Activated CD4-positive, alpha-beta memory T cell treated with anti-CD3 and anti-CD28 coated beads for 36 hours (primary cell): Measurements from ENCODE around the gene CBX3. TPM values are rescaled to one million over a fixed set of nuclear protein-coding genes. Genes with fewer than 3 reads are reported as not detected.
A peak's percentile ranks its signal among the peaks of the same experiment; 100 is the strongest.
"Not testable (repeated sequence)": the region's sequence is repeated elsewhere in the genome, so short reads cannot be mapped to it uniquely, and the experiment has no call there.

Experiments used
- CTCF ChIA-PET: fragments of 350-600 bp; sonication (Branson Sonifier 250); formaldehyde crosslinking; loops from one replicate; lab custom pipeline; 2021; ENCODE audit warnings: antibody characterized with exemption, inconsistent platforms; lab: Charles Lee
- POLR2A ChIA-PET: fragments of 350-600 bp; sonication (Branson Sonifier 250); formaldehyde crosslinking; loops from one replicate; lab custom pipeline; 2021; ENCODE audit warnings: antibody characterized with exemption; lab: Charles Lee
- DNase-seq: peaks from one replicate; pipeline ENCODE4 v3.0.0-alpha.2; 2020
- H3K27ac Mint-ChIP-seq: one replicate; pipeline ENCODE4 v1.8.0; 2021; ENCODE audit warnings: mixed read lengths
- H3K27me3 Mint-ChIP-seq: one replicate; pipeline ENCODE4 v1.8.0; 2021; ENCODE audit warnings: mixed read lengths
- H3K36me3 Mint-ChIP-seq: one replicate; pipeline ENCODE4 v1.8.0; 2021; ENCODE audit warnings: mixed read lengths
- H3K4me1 Mint-ChIP-seq: one replicate; pipeline ENCODE4 v1.8.0; 2021; ENCODE audit warnings: low read depth, mixed read lengths
- H3K4me3 Mint-ChIP-seq: one replicate; pipeline ENCODE4 v1.8.0; 2021; ENCODE audit warnings: mild to moderate bottlenecking, mixed read lengths
- H3K9me3 Mint-ChIP-seq: one replicate; pipeline ENCODE4 v1.8.0; 2021; ENCODE audit warnings: mixed read lengths
- intact Hi-C: fragments of 100-400 bp; cut with micrococcal nuclease; formaldehyde crosslinking; loops from one replicate; pipeline ENCODE4 v1.15.1; 2023
- total RNA-seq, 2 experiments: library from RNA; stranded (reverse); gene quantifications; one replicate each; pipeline ENCODE4 v1.2.3, GENCODE V29; 2021

Gene CBX3
- total RNA-seq, 2 experiments from 2014 or later = 278 to 281 TPM

DNA sequence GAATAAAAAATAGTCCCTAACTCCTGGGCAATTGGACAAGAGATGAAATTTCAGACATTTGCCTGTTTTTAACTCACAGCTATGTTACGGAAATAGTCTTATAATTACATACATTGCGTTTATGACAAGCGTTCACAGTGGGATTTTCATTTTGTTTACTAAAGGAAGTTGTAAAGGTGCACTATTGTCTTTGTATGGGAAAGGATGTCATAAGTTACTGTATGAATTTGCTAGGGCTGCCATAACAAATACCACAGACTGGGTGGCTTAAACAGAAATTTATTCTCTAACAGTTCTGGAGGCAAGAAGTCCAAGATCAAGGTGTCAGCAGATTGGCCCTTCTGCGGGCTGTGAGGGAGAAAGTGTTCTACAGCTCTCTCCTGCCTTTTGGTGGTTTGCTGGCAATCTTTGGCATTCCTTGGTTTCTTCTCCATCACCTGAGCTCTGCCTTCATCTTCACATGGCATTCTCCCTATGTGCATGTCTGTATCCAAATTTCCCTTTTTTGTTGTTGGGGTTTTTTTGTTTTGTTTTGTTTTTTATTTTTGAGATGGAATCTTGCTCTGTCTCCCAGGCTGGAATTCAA is 43.9 kb upstream of the CBX3 start:
- Mint-ChIP-seq H3K9me3 (no peaks in the 10 kb centered on the region), H3K4me1 (peaks cover 86% of the 10 kb centered on the region), H3K27ac (peak overlapping the region; percentile 92), H3K27me3 (no peaks in the 10 kb centered on the region), H3K4me3 (peak overlapping the region; percentile 22), H3K36me3 (peaks cover 16% of the 10 kb centered on the region)
- POLR2A ChIA-PET = interaction anchor here (1.3 to 8.6 kb wide), 7 partner anchors 9 to 44 kb away, joined by 4 to 160 read pairs (median 17); partner anchors contain the start of genes CBX3 and HNRNPA2B1
- CTCF ChIA-PET = interaction anchor here (1.2 to 4.4 kb wide), 5 partner anchors 32 to 67 kb away, joined by 3 to 19 read pairs (median 5); partner anchors contain the start of genes CBX3 and HNRNPA2B1
- intact Hi-C loops = no loop called here
- DNase-seq = no peak

DNA sequence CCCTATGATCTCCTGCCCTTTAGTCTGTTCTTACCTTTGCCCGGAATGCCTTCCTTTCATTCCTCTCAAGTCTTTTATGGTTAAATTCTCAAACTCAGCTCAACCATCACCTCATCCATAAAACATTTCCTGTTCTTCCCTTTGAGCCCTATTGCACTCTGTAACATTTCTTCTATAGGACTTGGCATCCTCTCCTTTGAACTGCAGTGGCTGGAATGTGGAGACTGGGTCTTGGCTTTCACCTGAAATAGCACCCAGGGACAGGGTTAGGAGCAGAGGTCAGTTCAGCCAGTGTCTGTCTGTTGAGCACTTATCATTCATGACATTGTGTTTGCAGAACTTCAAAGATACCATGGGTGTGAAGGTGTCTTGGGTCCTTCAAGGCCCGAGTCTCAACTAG is 42.3 kb upstream of the CBX3 start:
- Mint-ChIP-seq H3K36me3 (peaks cover 17% of the 10 kb centered on the region), H3K27ac (peak overlapping the region; percentile 92), H3K27me3 (no peaks in the 10 kb centered on the region), H3K4me1 (peaks cover 90% of the 10 kb centered on the region), H3K4me3 (no peak overlapping the region), H3K9me3 (peaks cover 5% of the 10 kb centered on the region)
- DNase-seq = no peak
- ChIA-PET CTCF (interaction anchor here (1.6 kb wide), 1 partner anchor 39 kb away, joined by 5 read pairs; no protein-coding TSS in a partner anchor), POLR2A (interaction anchor here (1.6 to 8.6 kb wide), 3 partner anchors 7 to 36 kb away, joined by 4 to 160 read pairs (median 69); partner anchors contain the start of gene HNRNPA2B1)
- intact Hi-C loops = no loop called here

DNA sequence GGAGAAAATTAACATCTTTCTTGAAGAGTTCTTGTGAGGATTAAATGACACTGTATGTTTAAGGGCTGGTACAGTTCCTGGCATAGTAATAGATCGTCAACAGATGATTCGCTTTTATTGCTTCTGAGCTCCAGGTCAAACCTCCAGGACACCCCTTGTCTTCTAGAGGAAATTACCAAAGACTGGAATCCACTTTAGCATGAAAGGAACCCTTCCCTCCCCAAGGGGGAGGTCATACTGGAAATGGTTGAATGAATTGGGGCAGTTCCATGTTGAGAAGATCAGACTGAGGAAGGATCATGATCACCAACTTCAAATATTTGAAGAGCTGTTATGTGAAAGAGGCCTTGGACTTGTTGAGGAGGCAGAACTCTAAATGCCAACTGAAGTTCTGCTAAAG is 40.6 kb upstream of the CBX3 start:
- H3K27ac Mint-ChIP-seq = peak overlapping the region; percentile 69
- ChIA-PET POLR2A (interaction anchor here (1.3 kb wide), 1 partner anchor 9 kb away, joined by 6 read pairs; the partner anchor contains the start of gene NFE2L3), CTCF (interaction anchor here (0.6 to 1.5 kb wide), 7 partner anchors 19 to 1019 kb away, joined by 3 to 6 read pairs (median 3); no protein-coding TSS in a partner anchor)
- no peak overlapping the region for H3K4me3 Mint-ChIP-seq
- intact Hi-C loops = no loop called here
- H3K4me1 Mint-ChIP-seq = peaks cover 81% of the 10 kb centered on the region
- DNase-seq = no peak
- peaks cover 13% of the 10 kb centered on the region for H3K36me3 Mint-ChIP-seq
- no peaks in the 10 kb centered on the region for H3K27me3 Mint-ChIP-seq
- peaks cover 6% of the 10 kb centered on the region for H3K9me3 Mint-ChIP-seq

DNA sequence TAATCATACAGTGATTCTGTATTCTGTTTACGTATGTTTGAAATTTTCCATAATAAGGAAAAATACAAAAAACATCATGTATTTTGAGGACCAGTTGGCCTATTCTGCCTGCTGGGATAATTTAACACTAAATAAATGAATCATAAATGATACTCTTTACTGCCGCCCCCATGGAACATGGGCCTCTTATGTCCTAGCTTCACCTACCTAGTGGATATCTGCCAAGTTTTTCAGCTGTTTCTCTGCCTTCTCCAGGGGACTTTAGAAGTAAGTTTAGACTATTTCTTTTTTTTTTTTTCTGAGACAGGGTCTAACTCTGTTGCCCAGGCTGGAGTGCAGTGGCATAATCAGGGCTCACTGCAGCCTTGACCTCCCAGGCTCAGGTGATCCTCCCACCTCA is 39.1 kb upstream of the CBX3 start:
- Mint-ChIP-seq H3K27me3 (no peaks in the 10 kb centered on the region), H3K27ac (no peak overlapping the region), H3K4me1 (peaks cover 81% of the 10 kb centered on the region), H3K9me3 (peaks cover 6% of the 10 kb centered on the region), H3K36me3 (peaks cover 13% of the 10 kb centered on the region), H3K4me3 (no peak overlapping the region)
- POLR2A ChIA-PET = interaction anchor here (0.6 to 1.0 kb wide), 3 partner anchors 18 to 30 kb away, joined by 3 to 4 read pairs (median 3); no protein-coding TSS in a partner anchor
- no peak for DNase-seq
- CTCF ChIA-PET = interaction anchor here (1.1 to 1.5 kb wide), 3 partner anchors 12 to 71 kb away, joined by 3 to 6 read pairs (median 4); no protein-coding TSS in a partner anchor
- intact Hi-C loops = no loop called here

DNA sequence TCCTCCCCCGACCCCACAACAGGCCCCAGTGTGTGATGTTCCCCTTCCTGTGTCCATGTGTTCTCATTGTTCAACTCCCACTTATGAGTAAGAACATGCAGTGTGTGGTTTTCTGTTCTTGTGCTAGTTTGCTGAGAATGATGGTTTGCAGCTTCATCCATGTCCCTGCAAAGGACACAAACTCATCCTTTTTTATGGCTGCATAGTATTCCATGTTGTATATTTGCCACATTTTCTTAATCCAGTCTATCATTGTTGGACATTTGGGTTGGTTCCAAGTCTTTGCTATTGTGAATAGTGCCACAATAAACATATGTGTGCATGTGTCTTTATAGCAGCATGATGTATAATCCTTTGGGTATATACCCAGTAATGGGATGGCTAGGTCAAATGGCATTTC is 37.7 kb upstream of the CBX3 start:
- POLR2A ChIA-PET, H3K4me3 Mint-ChIP-seq, H3K27ac Mint-ChIP-seq, H3K27me3 Mint-ChIP-seq, H3K9me3 Mint-ChIP-seq, intact Hi-C loops, CTCF ChIA-PET, DNase-seq: not testable (repeated sequence)
- Mint-ChIP-seq H3K4me1 (peaks cover 72% of the 10 kb centered on the region), H3K36me3 (peaks cover 15% of the 10 kb centered on the region)

DNA sequence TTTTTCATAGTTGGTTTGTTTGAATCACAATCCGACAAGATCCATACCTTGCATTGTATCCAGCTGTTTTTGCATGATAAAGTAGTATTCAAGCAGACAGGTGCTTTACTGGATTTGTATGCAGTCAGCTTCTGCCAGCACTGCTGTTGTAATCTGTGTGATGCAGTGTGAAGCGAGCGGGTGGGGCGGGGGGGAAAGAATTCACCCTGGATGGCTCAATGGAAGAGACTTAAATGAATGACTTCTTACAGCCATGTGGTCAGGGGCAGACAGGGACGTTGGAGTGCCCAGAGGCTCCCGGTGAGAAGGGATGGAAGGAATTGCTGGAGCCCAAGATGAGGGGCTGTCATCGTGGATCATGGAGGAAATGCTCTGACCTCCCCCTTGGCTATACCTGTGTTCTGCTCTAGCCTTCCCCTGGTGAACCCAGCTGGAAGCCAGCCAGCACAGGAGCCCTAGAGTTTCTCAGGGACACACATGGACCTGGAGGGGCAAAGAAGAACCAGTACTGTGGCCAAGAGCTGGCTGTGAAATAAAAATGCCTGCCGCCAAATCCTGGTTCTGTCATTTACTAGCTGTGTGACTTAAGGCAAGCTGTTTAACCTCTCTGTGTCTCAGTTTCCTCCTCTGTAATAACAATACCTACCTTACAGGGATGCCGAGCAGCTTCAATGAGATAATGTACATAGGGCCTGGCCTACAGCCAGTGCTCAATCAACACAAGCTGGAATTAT is 35.4 kb upstream of the CBX3 start:
- POLR2A ChIA-PET = interaction anchor here (0.8 to 2.9 kb wide), 10 partner anchors 8 to 198 kb away, joined by 3 to 38 read pairs (median 5); partner anchors contain the start of gene NFE2L3
- H3K27me3 Mint-ChIP-seq = no peaks in the 10 kb centered on the region
- intact Hi-C loops = loop anchor here (1.0 to 2.0 kb wide), 3 partner anchors 13 to 198 kb away; partner anchors contain the start of gene NFE2L3
- H3K9me3 Mint-ChIP-seq = peaks cover 6% of the 10 kb centered on the region
- peaks cover 55% of the 10 kb centered on the region for H3K4me1 Mint-ChIP-seq
- H3K36me3 Mint-ChIP-seq = peaks cover 19% of the 10 kb centered on the region
- H3K4me3 Mint-ChIP-seq = peak overlapping the region; percentile 11
- H3K27ac Mint-ChIP-seq = peak overlapping the region; percentile 94
- DNase-seq = no peak
- CTCF ChIA-PET = interaction anchor here (0.6 to 2.6 kb wide), 7 partner anchors 10 to 273 kb away, joined by 3 to 18 read pairs (median 6); partner anchors contain the start of gene NFE2L3

DNA sequence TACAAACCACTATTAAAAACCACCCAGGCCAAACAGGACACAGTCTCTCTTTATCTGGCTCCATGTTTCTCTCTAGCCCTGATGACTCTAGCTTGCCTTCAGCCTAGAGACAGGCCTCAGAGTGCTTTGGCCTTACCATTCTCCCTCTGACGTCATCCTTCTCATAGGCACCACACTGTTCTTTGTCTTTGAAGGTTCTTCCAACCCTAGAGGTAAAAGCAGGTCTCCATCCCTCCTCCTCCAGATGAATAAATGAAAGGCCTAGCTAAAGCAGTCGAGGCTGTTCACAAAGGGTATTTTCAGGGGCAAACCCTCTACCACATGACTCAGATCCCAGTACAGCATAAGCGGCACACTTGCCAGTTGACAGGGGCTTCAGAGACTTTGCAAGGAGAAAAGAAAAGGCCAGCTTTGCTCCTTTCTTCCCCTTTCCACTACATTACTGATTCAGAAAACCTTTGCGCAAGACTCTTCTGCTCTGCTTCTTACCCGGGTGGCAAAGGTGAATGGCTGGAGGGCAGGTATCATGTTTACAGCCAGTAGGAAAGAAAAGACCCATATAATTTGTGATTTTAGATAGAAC is 34.8 kb upstream of the CBX3 start:
- H3K4me3 Mint-ChIP-seq = peak overlapping the region; percentile 11
- H3K9me3 Mint-ChIP-seq = peaks cover 6% of the 10 kb centered on the region
- H3K27ac Mint-ChIP-seq = peak overlapping the region; percentile 94
- peaks cover 23% of the 10 kb centered on the region for H3K36me3 Mint-ChIP-seq
- peak; percentile 60 for DNase-seq
- CTCF ChIA-PET = interaction anchor here (0.6 to 2.6 kb wide), 10 partner anchors 11 to 501 kb away, joined by 3 to 18 read pairs (median 6); partner anchors contain the start of gene NFE2L3
- no peaks in the 10 kb centered on the region for H3K27me3 Mint-ChIP-seq
- intact Hi-C loops = loop anchor here (1.0 to 2.0 kb wide), 5 partner anchors 10 to 198 kb away; partner anchors contain the start of gene NFE2L3
- POLR2A ChIA-PET = interaction anchor here (0.8 to 2.9 kb wide), 11 partner anchors 8 to 198 kb away, joined by 3 to 38 read pairs (median 5); partner anchors contain the start of gene NFE2L3
- peaks cover 52% of the 10 kb centered on the region for H3K4me1 Mint-ChIP-seq

DNA sequence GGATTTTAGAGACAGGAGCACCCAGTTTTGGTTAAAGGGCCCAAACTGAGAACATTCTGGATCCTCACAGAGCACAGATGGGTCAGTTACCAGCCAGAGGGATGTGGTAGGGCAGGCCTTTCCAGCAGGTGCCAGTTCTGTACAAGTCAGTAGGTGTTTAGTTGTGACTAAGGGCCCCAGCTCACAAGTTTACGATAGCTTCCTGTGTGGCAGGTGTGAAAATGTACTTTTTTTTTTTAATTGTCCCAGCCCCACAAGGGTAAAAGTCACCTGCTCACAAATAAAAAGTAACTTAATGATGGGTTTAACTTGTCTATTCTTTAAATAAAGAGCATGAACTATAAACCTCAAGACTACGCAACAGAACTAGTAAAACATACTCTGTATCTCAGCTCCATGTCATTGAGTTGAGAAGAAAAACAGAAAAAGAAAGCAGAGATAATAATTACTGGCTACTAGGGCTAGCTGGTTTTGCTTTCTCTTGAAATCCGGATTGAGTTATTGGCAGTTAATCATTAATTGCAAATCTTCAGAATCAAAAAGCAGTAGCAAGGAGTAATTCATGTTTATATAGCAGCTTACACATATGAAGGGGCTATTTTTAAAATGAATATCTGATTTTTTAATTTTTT is 34.1 kb upstream of the CBX3 start:
- Mint-ChIP-seq H3K36me3 (peaks cover 27% of the 10 kb centered on the region), H3K27ac (peak overlapping the region; percentile 94), H3K9me3 (peaks cover 6% of the 10 kb centered on the region), H3K4me1 (peaks cover 48% of the 10 kb centered on the region), H3K27me3 (no peaks in the 10 kb centered on the region), H3K4me3 (peak overlapping the region; percentile 11)
- intact Hi-C loops = loop anchor here (1.0 to 2.0 kb wide), 4 partner anchors 11 to 77 kb away; partner anchors contain the start of gene NFE2L3
- POLR2A ChIA-PET = interaction anchor here (0.7 to 2.9 kb wide), 10 partner anchors 9 to 199 kb away, joined by 4 to 38 read pairs (median 5); partner anchors contain the start of gene NFE2L3
- DNase-seq = peak; percentile 65
- CTCF ChIA-PET = interaction anchor here (0.6 to 2.6 kb wide), 9 partner anchors 11 to 500 kb away, joined by 3 to 18 read pairs (median 6); partner anchors contain the start of gene NFE2L3

DNA sequence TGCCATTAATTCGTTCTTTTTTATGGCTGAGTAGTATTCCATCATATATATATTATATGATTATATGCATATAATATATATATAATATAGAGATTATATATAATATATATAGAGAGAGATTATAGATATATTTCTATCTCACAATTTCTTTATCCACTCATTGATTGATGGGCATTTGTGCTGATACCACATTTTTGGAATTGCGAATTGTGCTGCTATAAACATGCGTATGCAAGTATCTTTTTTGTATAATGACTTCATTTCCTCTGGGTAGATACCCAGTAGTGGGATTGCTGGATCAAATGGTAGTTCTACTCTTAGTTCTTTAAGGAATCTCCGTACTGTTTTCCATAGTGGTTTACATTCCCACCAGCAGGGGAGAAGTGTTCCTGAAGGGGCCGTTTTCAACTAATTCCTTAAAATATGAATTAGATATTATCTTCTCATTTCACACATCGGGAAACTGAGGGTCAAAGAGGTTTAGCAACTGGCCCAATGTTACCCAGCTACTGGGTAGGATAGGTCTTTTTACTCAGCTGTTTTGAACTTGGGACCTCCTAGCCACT is 33.0 kb upstream of the CBX3 start:
- ChIA-PET POLR2A (interaction anchor here (1.5 to 2.9 kb wide), 2 partner anchors 13 to 14 kb away, joined by 5 to 38 read pairs; no protein-coding TSS in a partner anchor), CTCF (no interaction called here)
- no peak for DNase-seq
- Mint-ChIP-seq H3K4me1 (peaks cover 37% of the 10 kb centered on the region), H3K9me3 (peaks cover 6% of the 10 kb centered on the region), H3K4me3 (no peak overlapping the region), H3K27me3 (no peaks in the 10 kb centered on the region), H3K36me3 (peaks cover 24% of the 10 kb centered on the region), H3K27ac (no peak overlapping the region)
- intact Hi-C loops = no loop called here

DNA sequence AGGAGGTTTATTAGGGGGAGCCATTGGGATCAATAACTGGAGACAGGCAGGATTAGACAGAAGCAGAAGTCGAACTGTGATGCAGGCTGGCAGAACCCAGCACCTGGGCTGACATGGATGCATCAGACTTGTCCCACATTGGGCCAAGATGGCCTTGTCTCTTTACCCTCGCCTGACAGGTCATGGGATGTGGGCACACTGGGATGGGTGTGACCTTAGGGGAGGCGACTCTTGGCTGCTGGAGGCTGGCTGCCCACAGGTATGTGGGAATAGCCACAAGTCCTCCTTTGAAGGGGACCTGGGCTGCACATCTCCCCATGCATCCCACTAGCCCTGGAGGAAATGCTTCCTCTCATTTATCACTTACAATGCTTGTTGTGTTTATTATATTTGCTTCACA is 32.3 kb upstream of the CBX3 start:
- H3K4me1 Mint-ChIP-seq = peaks cover 35% of the 10 kb centered on the region
- CTCF ChIA-PET = no interaction called here
- no peak overlapping the region for H3K27ac Mint-ChIP-seq
- no peak for DNase-seq
- peaks cover under 1% of the 10 kb centered on the region for H3K9me3 Mint-ChIP-seq
- intact Hi-C loops = no loop called here
- peaks cover 24% of the 10 kb centered on the region for H3K36me3 Mint-ChIP-seq
- POLR2A ChIA-PET = no interaction called here
- no peaks in the 10 kb centered on the region for H3K27me3 Mint-ChIP-seq
- H3K4me3 Mint-ChIP-seq = no peak overlapping the region
